Gastrocnemius medialis (tissue), 4 donors: ENCODE data around the gene DAD1.

ENCODE experiments used
- CTCF ChIP-seq, 5 experiments: fragments of 450-650 bp in 3 of 5; fragments of 200-600 bp in 2 of 5; sonication (generic) in 2 of 5; IDR thresholded peaks in 4 of 5; conservative IDR thresholded peaks in 1 of 5; 1 replicate in 4 of 5; 2 replicates in 1 of 5; pipeline ENCODE4 v1.5.1; 2016 to 2019; ENCODE audit warnings: antibody characterized with exemption in 5 of 5, mild to moderate bottlenecking in 3 of 5, moderate library complexity in 3 of 5
- POLR2A ChIP-seq, 2 donors: fragments of 450-650 bp; IDR thresholded peaks; one replicate each; pipeline ENCODE4 v1.6.1; 2017; ENCODE audit warnings: antibody characterized with exemption in 2 of 2, mild to moderate bottlenecking in 2 of 2, moderate library complexity in 2 of 2

- no peak for TF ChIP-seq CTCF (IDR thresholded peaks at IDR 0.05 in 4 of 5, conservative IDR thresholded peaks at IDR 0.05 in 1 of 5)
- TF ChIP-seq POLR2A (IDR thresholded peaks at IDR 0.05), result no peak
Observed at GRCh38 chr14:22606380-22606779, 17.4 kb upstream of the DAD1 start.
